Measurements from ENCODE around the gene PRUNE2.
A peak's percentile ranks its signal among the peaks of the same experiment; 100 is the strongest.

PRUNE2 gene

GRCh38 chr9:76688471-76689238 is 217.3 kb downstream of the PRUNE2 start:
- TF ChIP-seq CTCF (IDR thresholded peaks at IDR 0.05; ENCODE audit: low read depth, low read length): no peak
- peak; percentile 20 to 45 for DNase-seq (ENCODE audit: low read depth in 2 of 2)
- H3K4me3 ChIP-seq (replicated peaks in 1 of 2; ENCODE audit: low read depth in 2 of 2, low read length in 2 of 2): no peak overlapping the region

DNA sequence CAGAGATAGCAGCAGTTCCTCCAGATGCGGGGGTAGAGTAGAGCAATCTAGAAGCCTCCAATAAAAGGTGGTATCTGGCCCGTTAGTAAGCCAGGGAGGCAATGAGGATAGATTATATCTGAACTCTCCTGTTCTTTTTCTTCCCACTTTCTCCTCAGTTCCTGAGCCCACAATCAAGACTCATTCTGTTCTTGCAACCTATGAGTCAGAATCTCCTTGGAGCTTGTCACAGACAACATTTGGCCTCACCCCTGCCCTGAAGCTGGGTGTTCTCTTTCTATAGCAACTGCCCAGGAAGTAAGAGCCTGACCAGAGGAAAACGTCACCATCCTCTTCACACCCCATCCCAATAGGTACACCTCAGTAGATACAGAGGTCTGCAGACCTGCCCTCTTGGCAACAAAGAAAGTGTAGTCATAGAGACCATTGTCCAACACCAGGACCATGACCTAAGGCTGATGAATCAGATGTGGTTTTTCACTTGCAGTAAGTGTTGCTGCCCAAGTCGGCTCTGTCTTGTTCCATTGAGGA is 218.0 kb downstream of the PRUNE2 start:
- peak; percentile 89 to 95 for DNase-seq (ENCODE audit: low read depth in 2 of 2)
- TF ChIP-seq CTCF (IDR thresholded peaks at IDR 0.05; ENCODE audit: low read depth, low read length): no peak
- H3K4me3 ChIP-seq (replicated peaks in 1 of 2; ENCODE audit: low read depth in 2 of 2, low read length in 2 of 2): no peak overlapping the region

DNA sequence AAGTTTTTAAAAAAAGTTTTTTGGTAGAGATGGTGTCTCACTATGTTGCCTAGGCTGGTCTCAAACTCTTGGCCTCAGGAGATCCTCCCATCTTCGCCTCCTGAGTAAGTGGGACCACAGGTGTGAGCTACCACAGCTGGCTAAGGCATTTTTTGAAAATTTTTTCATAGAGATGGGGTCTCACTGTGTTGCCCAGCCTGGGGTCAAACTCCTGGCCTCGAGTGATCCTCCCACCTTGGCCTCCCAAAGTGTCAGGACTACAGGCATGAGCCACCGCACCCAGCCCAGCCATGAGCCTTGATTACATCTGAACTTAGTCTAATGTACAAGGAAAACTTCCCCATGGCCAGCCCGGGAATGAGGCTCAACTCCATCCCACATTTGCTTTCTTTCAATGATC is 219.2 kb downstream of the PRUNE2 start:
- no peak for DNase-seq (ENCODE audit: low read depth in 2 of 2)
- no peak overlapping the region for H3K4me3 ChIP-seq (replicated peaks in 1 of 2; ENCODE audit: low read depth in 2 of 2, low read length in 2 of 2)
- TF ChIP-seq CTCF (IDR thresholded peaks at IDR 0.05; ENCODE audit: low read depth, low read length): no peak

- no peak for TF ChIP-seq CTCF (IDR thresholded peaks at IDR 0.05; ENCODE audit: low read depth, low read length)
- no peak for DNase-seq (ENCODE audit: low read depth in 2 of 2)
- no peak overlapping the region for H3K4me3 ChIP-seq (replicated peaks in 1 of 2; ENCODE audit: low read depth in 2 of 2, low read length in 2 of 2)
Observed at GRCh38 chr9:76684213-76684612, 221.7 kb downstream of the PRUNE2 start.

GRCh38 chr9:76681556-76681955 is 224.4 kb downstream of the PRUNE2 start:
- TF ChIP-seq CTCF (IDR thresholded peaks at IDR 0.05; ENCODE audit: low read depth, low read length): no peak
- H3K4me3 ChIP-seq (replicated peaks in 1 of 2; ENCODE audit: low read depth in 2 of 2, low read length in 2 of 2): no peak overlapping the region
- no peak for DNase-seq (ENCODE audit: low read depth in 2 of 2)

DNA sequence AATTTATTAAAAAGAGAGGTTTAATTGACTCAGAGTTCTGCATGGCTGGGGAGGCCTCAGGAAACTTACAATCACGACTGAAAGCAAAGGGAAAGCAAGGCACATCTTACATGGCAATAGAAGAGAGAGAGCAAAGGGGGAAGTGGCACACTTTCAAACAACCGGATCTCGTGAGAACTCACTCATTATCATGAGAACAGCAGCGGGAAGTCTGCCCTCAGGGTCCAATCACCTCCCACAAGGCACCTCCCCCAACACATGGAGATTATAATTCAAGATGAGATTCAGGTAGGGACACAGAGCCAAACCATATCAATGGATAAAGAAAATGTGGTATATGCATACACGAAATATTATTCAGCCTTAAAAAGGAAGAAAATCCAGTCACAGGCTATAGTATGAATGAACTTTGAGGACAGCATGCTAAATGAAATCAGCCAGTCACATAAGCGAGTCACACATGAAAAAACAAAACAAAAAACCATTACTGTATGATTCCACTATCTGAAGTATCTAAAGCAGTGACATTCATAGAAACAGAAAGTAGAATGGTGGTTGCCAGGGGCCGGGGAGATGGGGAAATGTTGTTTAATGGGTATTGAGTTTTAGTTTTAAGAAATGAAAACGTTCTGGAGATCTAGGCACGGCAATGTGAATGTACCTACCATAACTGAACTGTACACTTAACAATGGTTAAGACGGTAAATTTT is 225.0 kb downstream of the PRUNE2 start:
- TF ChIP-seq CTCF (IDR thresholded peaks at IDR 0.05; ENCODE audit: low read depth, low read length): no peak
- no peak for DNase-seq (ENCODE audit: low read depth in 2 of 2)
- no peak overlapping the region for H3K4me3 ChIP-seq (replicated peaks in 1 of 2; ENCODE audit: low read depth in 2 of 2, low read length in 2 of 2)

Data from cardiac fibroblast (primary cell).